ENCODE data around the gene LYPD8.

GRCh38 chr1:248704606-248705005, 51.0 kb downstream of the LYPD8 start:
- TF ChIP-seq, protein P1, sequence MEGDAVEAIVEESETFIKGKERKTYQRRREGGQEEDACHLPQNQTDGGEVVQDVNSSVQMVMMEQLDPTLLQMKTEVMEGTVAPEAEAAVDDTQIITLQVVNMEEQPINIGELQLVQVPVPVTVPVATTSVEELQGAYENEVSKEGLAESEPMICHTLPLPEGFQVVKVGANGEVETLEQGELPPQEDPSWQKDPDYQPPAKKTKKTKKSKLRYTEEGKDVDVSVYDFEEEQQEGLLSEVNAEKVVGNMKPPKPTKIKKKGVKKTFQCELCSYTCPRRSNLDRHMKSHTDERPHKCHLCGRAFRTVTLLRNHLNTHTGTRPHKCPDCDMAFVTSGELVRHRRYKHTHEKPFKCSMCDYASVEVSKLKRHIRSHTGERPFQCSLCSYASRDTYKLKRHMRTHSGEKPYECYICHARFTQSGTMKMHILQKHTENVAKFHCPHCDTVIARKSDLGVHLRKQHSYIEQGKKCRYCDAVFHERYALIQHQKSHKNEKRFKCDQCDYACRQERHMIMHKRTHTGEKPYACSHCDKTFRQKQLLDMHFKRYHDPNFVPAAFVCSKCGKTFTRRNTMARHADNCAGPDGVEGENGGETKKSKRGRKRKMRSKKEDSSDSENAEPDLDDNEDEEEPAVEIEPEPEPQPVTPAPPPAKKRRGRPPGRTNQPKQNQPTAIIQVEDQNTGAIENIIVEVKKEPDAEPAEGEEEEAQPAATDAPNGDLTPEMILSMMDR (IDR thresholded peaks at IDR 0.05; ENCODE audit: low read depth, low read length), result no peak
- TF ChIP-seq EZH2phosphoT487 (IDR thresholded peaks at IDR 0.05; ENCODE audit: low read depth), result no peak
